Iris pigment epithelial cell (primary cell): ENCODE results near the gene HES1.
"Not testable (repeated sequence)": the region's sequence is repeated elsewhere in the genome, so short reads cannot be mapped to it uniquely, and the experiment has no call there.

Source experiments
- DNase-seq: peaks from one replicate; pipeline ENCODE4 v3.0.0-alpha.2; 2011; ENCODE audit warnings: low read depth

The HES1 gene

DNA sequence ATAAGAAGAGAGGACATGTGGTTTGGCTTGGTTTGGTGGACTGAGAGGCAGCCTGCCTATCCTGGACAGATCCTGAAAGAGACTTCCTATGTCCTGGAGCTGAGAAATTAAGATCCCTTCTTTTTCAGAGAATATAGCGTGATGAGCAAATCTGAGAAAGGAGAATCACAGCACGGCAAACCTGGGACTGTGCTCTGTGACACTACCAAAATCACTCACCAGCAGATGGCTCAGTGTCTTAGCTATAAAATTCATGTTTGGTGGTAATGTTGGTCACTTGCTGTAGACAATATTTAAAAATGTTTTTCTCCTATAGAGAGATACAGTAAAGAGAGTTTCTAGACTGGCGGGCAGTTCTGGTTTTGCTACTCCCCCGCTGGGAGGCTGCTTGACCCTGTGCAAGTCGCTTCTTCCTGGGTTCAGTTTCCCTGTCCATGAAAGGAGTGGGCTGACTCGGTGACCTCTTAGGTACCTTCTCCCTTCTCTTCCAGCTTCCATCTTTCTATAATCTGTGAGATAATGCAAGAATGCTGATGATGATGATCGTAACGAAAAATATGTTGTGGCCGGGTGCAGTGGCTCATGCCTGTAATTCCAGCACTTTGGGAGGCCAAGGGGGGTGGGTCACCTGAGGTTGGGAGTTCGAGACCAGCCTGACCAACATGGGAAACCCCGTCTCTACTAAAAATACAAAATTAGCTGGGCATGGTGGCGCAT, 7.6 kb upstream of the HES1 start:
- peak; percentile 28 for DNase-seq

DNA sequence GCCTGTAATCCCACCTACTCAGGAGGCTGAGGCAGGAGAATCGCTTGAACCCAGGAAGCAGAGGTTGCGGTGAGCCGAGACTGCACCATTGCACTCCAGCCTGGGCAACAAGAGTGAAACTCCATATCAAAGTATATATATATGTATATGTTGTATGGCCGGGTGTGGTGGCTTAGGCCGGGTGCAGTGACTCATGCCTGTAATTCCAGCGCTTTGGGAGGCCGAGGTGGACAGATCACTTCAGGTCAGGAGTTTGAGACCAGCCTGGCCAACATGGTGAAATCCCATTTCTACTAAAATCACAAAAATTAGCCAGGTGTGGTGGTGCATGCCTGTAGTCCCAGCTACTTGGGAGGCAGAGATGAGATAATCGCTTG, 7.0 kb upstream of the HES1 start:
- DNase-seq: not testable (repeated sequence)

DNA sequence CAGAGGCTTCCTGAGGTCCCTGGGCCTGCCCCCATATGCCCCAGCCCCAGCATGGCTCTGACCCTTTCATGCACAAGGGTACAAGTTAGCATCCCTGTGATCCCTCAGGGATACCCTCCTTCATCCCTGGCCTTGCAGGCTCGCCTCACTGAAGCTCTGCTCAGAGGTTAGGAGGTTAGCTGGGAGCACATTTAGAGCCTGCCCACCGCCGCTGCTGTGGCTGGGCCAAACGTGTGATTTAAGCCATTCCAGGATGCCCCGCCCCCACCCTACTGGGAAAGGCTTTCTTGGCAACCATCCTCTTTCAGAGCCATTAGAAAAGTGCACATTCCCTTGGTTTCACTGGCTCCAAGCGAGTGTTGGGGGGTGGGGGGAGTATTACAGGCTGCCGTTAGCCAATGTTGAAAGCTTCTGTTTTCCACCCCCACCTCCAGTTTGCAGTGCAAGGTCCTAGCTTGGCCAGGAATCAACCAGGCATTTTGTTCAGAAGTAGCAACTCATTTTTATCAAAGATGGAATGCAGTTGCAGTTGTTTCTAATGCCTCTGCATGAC, 6.3 kb upstream of the HES1 start:
- peak; percentile 51 for DNase-seq

- no peak for DNase-seq
Measured at GRCh38 chr3:194130188-194130587, 5.8 kb upstream of the HES1 start.

- DNase-seq: peak; percentile 46
Measured at GRCh38 chr3:194130807-194131589, 5.0 kb upstream of the HES1 start.

- DNase-seq: no peak
Measured at GRCh38 chr3:194132465-194133286, 3.3 kb upstream of the HES1 start.

DNA sequence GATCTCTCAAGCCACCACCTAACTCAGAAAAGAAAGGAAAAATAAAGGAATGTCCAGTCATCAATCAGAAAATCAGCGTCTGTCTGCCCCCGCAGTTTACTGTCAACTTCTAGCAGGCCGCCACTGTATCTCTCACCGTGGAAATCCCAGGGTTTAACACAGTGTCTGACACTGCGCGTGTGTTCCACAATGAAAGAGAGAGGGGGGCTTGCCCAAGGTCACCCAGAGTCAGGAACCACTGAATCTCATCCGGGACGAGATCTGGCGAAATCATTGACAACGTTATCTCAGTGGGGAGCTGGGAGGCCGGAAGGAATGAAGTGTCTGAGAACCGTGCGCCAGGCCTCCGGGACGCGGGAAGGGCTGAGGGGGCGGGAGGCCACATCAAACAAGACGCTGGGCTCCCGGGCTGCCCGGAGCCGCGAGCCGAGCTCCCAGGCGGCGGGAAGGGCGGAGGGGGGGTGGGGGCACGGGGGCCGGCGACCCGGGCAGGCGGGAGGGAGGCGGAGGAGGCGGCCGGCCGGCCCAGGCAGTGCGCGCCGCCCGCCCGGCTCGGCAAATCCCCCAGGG, 2.2 kb upstream of the HES1 start:
- DNase-seq: peak; percentile 80

DNA sequence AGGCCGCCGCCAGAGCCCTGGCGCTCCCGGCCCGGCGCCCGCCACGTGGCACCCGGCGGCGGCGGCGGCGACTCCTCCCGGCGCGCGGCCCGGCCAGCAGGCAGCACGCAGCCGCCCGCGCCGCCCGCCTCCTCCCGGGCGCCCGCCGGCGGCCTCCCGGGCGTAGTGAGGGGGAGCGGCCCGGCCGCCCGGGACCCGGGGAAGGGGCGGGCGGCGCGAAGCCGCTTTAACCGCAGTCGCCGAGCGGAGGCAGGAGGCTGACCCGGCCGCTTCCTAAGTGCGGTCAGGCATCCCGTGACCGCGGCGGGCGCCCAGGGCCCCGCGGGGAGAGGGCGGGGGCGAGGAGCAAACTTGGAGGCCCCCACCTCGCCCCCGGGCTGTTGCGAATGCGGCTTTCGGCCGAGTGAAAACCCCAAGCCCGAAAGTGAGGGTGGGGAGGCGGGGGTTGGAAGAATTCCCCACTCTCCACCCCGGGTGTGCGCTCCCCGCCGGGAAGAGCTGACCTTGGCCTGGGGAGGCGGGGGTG, 1.7 kb upstream of the HES1 start:
- peak; percentile 89 for DNase-seq

GRCh38 chr3:194134757-194135515, 1.0 kb upstream of the HES1 start:
- peak; percentile 98 for DNase-seq

DNA sequence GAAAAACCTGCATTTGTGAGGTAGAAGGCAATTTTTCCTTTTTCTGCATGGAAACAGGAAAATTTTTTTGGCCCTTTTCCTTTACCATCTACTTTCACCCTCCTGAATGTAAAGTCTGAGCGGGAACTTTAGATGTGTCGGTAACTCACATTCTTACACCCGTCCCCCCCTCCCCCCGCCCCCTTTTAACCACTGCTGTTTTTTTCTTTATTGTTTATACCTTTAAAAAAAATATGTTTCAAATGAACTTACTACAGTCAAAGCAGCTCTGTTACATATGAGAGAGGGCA, 487 bp upstream of the HES1 start:
- no peak for DNase-seq

DNA sequence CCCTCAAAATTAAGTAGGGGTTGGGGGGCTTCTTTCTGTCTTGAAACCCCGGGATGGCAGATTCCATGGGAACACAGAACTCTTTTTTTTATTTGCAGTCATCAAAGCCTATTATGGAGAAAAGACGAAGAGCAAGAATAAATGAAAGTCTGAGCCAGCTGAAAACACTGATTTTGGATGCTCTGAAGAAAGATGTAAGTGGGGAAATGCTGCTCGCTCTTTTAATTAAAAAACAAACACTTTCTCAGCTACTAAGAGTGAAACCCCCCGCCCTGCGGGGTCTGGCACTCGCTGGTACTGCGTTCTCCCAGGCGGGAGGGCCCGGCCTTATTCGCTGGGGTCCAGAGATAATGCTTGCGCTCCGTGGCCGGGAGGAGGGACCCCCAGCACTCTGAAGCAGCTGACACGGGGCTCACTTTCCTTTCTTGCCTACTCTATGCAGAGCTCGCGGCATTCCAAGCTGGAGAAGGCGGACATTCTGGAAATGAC, 615 bp downstream of the HES1 start:
- DNase-seq: no peak

DNA sequence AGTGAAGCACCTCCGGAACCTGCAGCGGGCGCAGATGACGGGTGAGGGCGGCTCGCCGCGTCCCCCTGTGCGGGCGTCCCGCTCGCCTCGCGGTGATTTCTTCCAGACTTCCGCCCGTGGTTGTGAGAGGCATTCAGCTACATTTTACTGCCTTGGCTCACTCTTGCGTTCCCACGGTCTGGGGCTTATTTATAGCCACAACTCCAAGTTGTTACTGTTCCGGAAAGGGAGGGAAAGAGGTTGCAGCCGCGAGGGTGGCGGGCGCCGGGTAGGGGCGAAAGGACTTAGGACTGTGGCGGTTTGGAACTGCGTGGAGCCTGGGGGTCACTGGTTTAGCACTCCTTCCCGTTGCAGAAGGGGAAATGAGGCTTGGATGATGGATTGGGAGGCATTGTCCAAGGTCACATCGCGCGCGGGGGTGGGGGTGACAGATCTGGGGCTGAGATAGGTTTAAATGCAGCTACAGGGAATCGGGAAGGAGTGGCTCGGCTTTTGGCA, 1.1 kb downstream of the HES1 start:
- DNase-seq: peak; percentile 83

DNA sequence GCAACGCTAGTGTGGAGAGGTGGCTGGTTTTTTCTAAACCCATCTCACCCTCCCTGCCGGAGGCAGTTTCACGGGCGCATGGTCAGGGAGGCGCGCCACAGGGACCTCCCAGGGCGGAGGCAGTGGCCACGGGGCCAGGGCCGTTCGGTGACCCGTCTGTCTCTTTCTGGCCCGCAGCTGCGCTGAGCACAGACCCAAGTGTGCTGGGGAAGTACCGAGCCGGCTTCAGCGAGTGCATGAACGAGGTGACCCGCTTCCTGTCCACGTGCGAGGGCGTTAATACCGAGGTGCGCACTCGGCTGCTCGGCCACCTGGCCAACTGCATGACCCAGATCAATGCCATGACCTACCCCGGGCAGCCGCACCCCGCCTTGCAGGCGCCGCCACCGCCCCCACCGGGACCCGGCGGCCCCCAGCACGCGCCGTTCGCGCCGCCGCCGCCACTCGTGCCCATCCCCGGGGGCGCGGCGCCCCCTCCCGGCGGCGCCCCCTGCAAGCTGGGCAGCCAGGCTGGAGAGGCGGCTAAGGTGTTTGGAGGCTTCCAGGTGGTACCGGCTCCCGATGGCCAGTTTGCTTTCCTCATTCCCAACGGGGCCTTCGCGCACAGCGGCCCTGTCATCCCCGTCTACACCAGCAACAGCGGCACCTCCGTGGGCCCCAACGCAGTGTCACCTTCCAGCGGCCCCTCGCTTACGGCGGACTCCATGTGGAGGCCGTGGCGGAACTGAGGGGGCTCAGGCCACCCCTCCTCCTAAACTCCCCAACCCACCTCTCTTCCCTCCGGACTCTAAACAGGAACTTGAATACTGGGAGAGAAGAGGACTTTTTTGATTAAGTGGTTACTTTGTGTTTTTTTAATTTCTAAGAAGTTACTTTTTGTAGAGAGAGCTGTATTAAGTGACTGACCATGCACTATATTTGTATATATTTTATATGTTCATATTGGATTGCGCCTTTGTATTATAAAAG, 1.8 kb downstream of the HES1 start:
- DNase-seq: peak; percentile 69

GRCh38 chr3:194138732-194139070, 2.8 kb downstream of the HES1 start:
- peak; percentile 58 for DNase-seq

DNA sequence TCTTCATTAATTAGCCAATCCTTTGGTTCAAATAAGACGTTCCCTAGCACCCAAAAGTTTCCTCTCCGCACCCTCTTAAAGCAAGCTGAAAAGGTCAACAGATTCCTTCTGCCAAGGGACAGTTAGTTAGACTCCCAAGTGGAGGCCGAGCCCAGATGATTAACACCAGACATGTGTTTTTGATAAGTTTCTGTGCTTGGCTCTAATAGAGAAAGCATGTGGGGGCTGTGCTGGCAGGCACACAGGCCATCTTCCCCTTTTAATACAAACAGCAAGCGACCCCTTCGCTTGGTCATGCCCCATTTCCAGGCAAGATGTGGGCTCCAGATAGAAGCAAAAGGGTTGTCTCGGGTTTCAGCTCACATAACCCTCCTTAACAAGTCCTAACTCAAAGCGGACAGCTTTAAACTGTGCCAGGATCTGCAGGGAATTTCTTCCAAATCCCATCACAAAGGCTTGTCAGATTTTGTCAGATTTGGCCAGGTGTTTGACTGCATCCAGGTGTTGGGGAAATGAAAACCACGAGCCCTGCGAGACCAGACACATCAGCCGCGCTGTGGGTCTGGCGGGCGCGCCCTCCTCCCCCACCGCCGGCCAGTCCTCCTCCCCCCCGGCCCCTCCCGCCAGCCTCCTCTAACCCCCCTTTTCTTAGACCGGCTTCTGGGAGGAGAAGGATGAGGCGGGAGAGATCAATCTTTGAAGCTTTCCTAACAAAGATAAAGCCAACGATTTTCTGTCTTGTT, 3.3 kb downstream of the HES1 start:
- DNase-seq: peak; percentile 79

DNA sequence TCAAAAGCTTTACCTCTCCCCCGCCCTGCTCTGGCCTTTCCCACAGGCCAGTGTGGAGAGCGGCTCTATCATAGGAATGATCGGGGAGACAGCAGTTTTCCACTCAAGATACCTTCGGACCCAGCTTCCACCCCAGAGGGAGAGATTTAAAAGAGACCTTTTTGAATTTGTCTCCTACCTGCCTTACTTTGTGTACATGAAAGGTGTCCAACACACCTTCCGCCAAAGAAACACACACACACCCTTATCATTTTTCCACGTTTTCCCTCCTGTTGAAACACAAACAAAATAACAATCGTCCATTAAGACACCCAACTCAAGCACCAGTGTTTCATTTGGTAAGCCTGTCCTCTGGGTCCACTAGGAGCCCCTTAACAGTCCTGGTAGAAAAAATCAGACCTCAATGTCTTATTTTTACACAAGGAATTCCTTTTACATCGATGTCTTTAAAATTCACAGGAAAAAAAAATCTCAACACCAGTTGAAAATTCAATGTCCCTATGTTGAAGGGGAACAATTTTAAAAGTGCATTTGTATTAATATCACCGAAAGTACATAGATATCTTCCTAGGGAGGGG, 4.0 kb downstream of the HES1 start:
- DNase-seq: peak; percentile 37

- peak; percentile 80 for DNase-seq
Measured at GRCh38 chr3:194140520-194141414, 4.8 kb downstream of the HES1 start.
